SJCRH30 (cell line): Measurements from ENCODE around the gene IFT172. TPM values are rescaled to one million over a fixed set of nuclear protein-coding genes. Genes with fewer than 3 reads are reported as not detected.

Experiments used
- DNase-seq, 2 experiments: peaks; one replicate each; pipeline ENCODE4 v3.0.0-alpha.2; 2015 to 2020
- H3K27ac ChIP-seq: fragments of 250-450 bp; sonication (Bioruptor Pico); 2 replicates; pipeline ENCODE4 v1.5.1; 2020; ENCODE audit warnings: mild to moderate bottlenecking, moderate library complexity
- H3K27me3 ChIP-seq: fragments of 250-450 bp; sonication (Bioruptor Pico); 2 replicates; pipeline ENCODE4 v1.5.1; 2020; ENCODE audit warnings: mild to moderate bottlenecking, moderate library complexity
- H3K36me3 ChIP-seq: fragments of 250-450 bp; sonication (Bioruptor Pico); 2 replicates; pipeline ENCODE4 v1.5.1; 2020; ENCODE audit warnings: mild to moderate bottlenecking, moderate library complexity
- H3K4me1 ChIP-seq: fragments of 250-450 bp; sonication (Bioruptor Pico); 2 replicates; pipeline ENCODE4 v1.5.1; 2020; ENCODE audit warnings: mild to moderate bottlenecking, moderate library complexity
- H3K4me3 ChIP-seq: fragments of 250-450 bp; sonication (Bioruptor Pico); 2 replicates; pipeline ENCODE4 v1.5.1; 2020; ENCODE audit warnings: mild to moderate bottlenecking, moderate library complexity
- H3K9me3 ChIP-seq: fragments of 250-450 bp; sonication (Bioruptor Pico); replicated peaks from 2 replicates; pipeline ENCODE4 v1.5.1; 2020; ENCODE audit warnings: mild to moderate bottlenecking, moderate library complexity
- total RNA-seq: library from RNA; depleted of rRNA; stranded (reverse); fragments of >200 nt; shearing (Covaris generic); gene quantifications from 2 replicates; pipeline ENCODE4 v1.2.3, GENCODE V29; 2014

Gene IFT172
- total RNA-seq, 1 experiment from 2014 or later: 11.3 TPM

DNA sequence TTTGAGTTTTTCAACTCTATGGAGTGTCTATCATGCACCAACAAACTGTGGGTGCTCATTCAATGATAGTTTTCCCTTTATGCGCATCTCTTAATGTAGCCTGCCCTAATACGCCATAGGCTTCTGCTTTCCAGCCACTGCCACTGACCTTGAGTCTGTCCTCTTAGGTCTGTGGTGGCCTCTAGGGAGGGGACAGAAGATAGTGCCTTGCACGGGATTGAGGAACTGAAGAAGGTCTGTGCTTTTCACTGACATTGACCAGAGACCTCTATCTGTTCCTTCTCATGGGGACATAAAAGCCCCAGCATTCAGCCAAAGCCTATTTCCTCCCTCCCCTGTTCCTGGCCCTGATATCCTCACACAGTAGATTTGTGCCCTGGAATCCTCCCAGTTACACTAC is 9.4 kb upstream of the IFT172 start:
- DNase-seq: no peak
- Histone ChIP-seq H3K27ac (no peak overlapping the region), H3K9me3 (no peaks in the 10 kb centered on the region), H3K4me1 (peaks cover 3% of the 10 kb centered on the region; the same call in 1 of the 2 replicates), H3K27me3 (peaks cover 14% of the 10 kb centered on the region), H3K36me3 (no peaks in the 10 kb centered on the region), H3K4me3 (no peak overlapping the region)

DNA sequence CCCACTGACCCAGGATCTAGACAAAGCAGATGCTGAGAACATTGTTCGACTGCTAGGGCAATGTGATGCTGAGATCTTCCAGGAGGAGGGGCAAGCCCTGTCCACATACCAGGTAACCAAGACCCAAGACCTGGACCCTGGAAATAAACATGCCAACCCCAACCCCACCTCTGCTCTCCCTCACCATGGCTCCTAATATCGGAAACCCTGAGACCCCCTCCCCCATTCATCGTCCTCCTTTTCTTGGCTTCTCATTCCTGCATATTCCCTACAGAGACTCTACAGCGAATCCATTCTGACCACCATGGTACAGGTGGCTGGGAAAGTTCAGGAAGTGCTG is 7.7 kb upstream of the IFT172 start:
- Histone ChIP-seq H3K4me1 (peaks cover 3% of the 10 kb centered on the region; the same call in 1 of the 2 replicates), H3K4me3 (no peak overlapping the region), H3K27ac (no peak overlapping the region), H3K27me3 (peaks cover 14% of the 10 kb centered on the region), H3K36me3 (no peaks in the 10 kb centered on the region), H3K9me3 (no peaks in the 10 kb centered on the region)
- no peak for DNase-seq

DNA sequence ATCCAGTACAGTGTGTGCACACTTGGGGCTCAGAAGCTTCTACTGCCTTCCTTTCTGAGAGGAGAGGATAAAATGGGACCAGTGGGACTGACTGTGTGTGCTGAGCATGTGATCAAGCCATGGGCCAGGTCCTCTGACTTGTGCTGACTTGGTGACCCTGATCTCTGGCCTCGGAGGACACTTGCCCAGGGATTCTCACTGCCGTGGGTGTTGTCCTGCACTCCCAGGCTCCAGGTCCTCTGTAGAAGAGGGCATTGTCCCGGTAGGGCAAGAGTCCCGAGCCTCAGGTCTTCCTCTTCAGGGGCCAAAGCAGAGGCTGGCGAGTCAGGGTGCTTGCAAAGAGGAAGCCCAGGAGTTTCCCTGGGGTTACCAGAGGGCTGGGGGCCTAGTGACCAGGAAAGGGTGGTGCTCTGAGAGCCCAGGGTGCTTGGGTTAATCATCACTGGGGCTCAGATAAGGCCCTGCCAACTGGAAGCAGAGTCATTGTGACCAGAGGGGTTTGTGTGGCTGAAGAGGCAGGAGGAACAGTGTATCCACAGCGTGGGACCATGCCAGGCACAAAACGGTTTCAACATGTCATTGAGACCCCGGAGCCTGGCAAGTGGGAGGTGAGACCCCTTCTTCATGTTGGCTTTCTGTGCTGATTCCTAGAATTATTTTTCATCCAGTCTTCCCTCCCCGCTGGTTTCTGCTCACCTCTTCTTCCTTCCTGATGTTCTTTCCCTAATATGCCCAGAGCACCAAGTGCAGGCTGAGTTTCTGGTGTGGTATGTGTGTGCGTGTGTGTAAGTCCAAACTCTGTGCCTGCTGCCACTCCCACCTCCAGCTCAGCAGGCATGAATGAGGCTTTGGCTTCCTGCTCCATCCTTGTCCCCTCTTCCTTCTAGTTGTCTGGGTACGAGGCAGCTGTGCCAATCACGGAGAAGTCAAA is 7.1 kb upstream of the IFT172 start, which contains the start of gene GCKR:
Gene GCKR (plus strand): TSS at position 483 of the 931 bp plus-strand sequence. CDS start 66 bp downstream, at position 549.
- Histone ChIP-seq H3K4me3 (peak within 1 kb of the TSS; percentile 61; the same call in 1 of the 2 replicates), H3K9me3 (no peaks in the 10 kb centered on the region), H3K36me3 (no peaks in the 10 kb centered on the region), H3K4me1 (peaks cover 3% of the 10 kb centered on the region; the same call in 1 of the 2 replicates), H3K27me3 (peaks cover 14% of the 10 kb centered on the region), H3K27ac (no peak within 1 kb of the TSS)
- DNase-seq: no peak

DNA sequence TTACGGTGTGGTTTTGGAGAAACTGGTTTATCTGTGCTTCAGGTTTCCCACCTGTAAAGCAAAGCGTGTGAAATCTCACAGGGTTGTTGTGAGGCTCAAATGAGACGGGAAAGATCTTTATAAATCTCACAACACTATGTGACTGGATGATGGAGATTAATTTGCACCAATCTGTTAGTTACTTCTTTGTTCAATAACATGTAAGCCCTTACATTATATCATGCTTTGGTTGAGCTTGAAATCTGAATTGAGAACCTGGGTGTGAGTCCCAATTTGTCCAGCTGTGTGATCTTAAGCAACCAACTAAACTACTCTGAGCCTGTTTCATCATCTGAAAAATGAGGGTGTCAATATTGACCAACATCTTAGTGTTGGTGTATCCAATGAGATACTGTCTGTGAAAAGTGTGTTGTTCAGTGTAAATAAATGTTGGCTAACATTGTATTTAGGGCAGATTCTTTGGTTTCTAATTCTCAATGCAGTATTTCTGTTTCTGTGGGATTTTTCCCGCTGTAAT is 6.4 kb upstream of the IFT172 start:
- Histone ChIP-seq H3K4me3 (peak overlapping the region; percentile 61; the same call in 1 of the 2 replicates), H3K27me3 (peaks cover 14% of the 10 kb centered on the region), H3K4me1 (no peaks in the 10 kb centered on the region; the same call in 1 of the 2 replicates), H3K27ac (no peak overlapping the region), H3K36me3 (no peaks in the 10 kb centered on the region), H3K9me3 (no peaks in the 10 kb centered on the region)
- DNase-seq: no peak

DNA sequence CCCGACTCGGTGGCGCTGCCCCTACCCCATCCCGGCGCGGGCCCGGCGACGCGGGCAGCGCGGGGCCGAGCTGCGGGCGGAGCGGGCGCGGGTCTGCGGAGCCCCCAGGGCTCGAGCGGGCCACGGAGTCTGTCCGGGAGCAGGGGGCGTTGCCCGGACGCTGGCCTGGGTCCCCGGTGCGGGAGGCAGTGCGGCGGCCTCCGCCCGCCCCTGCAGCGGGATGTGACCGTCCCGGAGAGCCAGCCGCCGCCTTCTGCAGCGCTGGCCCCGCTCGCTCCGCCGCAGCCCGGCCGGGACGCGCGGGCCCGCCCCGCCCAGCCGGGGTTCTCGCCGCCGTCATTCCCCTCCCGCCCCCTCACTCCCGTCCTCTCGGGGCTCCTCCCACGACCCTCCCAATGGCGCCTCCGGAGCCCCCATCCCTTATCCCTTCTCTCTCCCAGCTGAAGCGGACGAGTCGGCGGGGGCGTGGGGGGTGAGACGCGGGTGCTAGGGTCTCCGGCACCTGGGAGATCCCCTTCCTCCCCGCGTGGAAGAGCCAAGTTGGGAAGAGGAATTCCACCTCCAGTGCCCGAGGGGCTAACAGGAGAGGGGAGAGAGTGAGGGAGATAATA is 5.5 kb upstream of the IFT172 start, which contains the start of gene FNDC4:
Gene FNDC4 (minus strand): TSS at position 257 of the 611 bp plus-strand sequence. CDS start 521 bp downstream, outside the sequence.
- no peaks in the 10 kb centered on the region for H3K36me3 ChIP-seq
- peaks cover 14% of the 10 kb centered on the region for H3K27me3 ChIP-seq
- no peaks in the 10 kb centered on the region for H3K9me3 ChIP-seq
- H3K4me1 ChIP-seq: no peaks in the 10 kb centered on the region
- H3K4me3 ChIP-seq: peak within 1 kb of the TSS; percentile 61
- DNase-seq: peak; percentile 25 to 34
- H3K27ac ChIP-seq: no peak within 1 kb of the TSS

DNA sequence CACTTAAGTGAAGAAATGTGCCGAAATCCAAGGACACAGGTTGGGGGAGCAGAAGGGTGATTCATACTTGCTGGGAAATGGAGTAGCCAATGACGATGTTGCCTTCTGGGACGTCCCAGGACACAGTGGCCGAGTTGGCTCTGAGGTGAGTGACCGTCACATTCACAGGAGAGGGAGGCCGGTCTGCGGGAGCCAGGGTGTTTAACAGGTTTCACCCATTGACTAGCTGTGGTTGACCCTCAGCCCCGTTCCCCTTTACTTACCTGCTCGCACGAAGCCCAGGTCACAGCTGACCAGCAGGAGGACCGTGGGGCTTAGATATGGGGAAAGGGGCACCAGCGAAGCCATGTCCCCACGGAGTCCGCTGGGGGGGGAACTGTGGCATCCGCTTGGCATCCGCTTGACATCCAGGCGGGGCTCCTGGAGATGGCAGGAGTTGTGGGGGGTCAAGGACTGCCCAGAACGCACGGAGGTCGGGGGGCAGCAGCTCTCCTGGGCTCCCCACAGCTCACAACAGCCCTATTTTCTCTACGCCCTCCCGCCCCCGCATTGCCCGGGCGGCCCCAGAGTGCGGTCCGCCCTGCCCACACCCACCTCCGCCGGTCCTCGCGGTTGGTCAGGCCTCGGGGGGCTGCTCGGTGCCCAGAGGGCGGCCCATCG is 4.9 kb upstream of the IFT172 start:
- Histone ChIP-seq H3K4me3 (peak overlapping the region; percentile 61), H3K4me1 (no peaks in the 10 kb centered on the region), H3K9me3 (no peaks in the 10 kb centered on the region), H3K27me3 (peaks cover 14% of the 10 kb centered on the region), H3K36me3 (no peaks in the 10 kb centered on the region), H3K27ac (no peak overlapping the region)
- DNase-seq: no peak

DNA sequence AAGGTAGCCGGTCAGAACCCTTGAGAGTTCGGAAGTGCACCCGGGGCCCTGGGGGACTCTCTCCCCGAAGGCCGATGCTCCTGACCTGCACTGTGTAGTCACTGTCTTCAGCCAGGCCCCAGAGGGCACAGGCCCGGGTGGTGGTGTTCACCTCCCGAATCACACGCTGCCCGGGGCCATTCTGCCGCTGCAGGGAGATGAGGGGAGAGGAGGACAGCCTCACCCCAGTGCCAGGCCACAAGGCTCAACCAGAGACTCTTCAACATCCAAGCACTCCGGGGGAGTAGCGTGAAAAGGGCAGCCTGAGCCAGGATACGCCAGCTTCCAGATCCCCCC is 4.4 kb upstream of the IFT172 start:
- H3K36me3 ChIP-seq: no peaks in the 10 kb centered on the region
- H3K27me3 ChIP-seq: peaks cover 14% of the 10 kb centered on the region
- H3K9me3 ChIP-seq: no peaks in the 10 kb centered on the region
- no peak overlapping the region for H3K27ac ChIP-seq
- no peak overlapping the region for H3K4me3 ChIP-seq
- H3K4me1 ChIP-seq: no peaks in the 10 kb centered on the region
- no peak for DNase-seq

DNA sequence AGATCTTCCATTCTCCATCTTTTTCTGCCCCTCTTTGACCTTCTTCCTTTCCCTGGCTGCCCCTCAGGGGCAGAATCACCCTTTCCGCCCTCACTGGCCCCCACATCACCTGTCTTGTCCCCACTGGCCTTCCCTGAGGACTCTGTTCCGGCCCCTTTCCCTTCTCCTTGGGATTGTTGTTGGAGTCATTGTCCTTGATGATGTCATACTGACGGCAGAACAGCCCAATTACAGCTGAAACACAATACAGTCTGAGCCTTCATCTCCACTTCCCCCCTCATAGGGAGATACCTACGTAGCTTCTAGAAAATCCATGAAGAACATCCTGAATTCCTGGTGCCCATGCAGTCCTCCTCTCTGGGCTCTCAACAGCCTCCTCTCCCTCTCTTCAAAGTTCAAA is 3.0 kb upstream of the IFT172 start:
- no peaks in the 10 kb centered on the region for H3K9me3 ChIP-seq

DNA sequence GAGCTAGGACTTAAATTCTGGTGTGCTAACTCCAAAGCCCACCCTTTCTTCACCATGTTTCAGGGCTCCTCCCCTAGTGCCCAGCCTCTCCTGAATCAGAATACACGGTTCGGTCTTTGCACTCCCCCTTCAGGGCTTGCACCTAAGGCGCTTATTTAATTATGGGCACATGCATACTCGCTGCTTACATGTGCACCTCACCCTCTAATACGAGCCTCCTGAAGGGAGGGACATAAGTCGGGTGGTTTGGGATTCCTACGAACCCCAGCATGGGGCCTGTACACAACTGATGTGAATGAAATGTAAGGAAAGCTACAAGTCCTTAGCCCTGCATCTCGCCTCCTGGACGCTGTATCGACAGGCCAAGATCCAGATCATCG is 435 bp downstream of the IFT172 start:
- Histone ChIP-seq H3K36me3 (no peaks in the 10 kb centered on the region; the same call in 1 of the 2 replicates), H3K4me3 (peak overlapping the region; percentile 58), H3K4me1 (no peaks in the 10 kb centered on the region), H3K9me3 (no peaks in the 10 kb centered on the region), H3K27ac (no peak overlapping the region), H3K27me3 (no peaks in the 10 kb centered on the region)
- peak; percentile 5 to 22 for DNase-seq

More for the DNA sequence above, 3.0 kb upstream of the IFT172 start:
- H3K27me3 ChIP-seq: peaks cover 14% of the 10 kb centered on the region
- no peak for DNase-seq
- no peaks in the 10 kb centered on the region for H3K4me1 ChIP-seq
- H3K36me3 ChIP-seq: no peaks in the 10 kb centered on the region
- H3K27ac ChIP-seq: no peak overlapping the region
- no peak overlapping the region for H3K4me3 ChIP-seq

DNA sequence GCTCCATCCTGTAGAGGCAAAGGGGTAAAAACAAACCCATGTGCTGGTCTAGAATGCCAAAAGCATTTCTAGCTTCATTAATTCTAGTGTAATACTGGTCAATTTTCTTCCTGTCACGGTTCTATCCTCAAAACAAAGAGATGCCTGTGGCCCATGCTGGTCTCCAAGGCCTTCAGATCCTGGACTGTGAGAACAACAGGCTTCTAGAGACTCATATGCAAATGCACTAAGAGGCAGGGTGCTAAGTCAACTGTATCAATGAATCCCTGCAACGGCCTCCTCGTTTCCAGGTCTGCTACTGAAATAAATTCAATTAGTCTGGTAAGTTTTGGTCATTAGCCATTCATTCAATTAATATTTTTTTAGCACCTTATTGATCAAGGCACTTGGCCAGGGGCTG is 4.0 kb downstream of the IFT172 start:
- H3K36me3 ChIP-seq: no peaks in the 10 kb centered on the region; the same call in 1 of the 2 replicates
- H3K27ac ChIP-seq: no peak overlapping the region
- no peaks in the 10 kb centered on the region for H3K9me3 ChIP-seq
- no peak overlapping the region for H3K4me3 ChIP-seq
- no peaks in the 10 kb centered on the region for H3K4me1 ChIP-seq
- no peak for DNase-seq
- no peaks in the 10 kb centered on the region; the same call in 1 of the 2 replicates for H3K27me3 ChIP-seq

DNA sequence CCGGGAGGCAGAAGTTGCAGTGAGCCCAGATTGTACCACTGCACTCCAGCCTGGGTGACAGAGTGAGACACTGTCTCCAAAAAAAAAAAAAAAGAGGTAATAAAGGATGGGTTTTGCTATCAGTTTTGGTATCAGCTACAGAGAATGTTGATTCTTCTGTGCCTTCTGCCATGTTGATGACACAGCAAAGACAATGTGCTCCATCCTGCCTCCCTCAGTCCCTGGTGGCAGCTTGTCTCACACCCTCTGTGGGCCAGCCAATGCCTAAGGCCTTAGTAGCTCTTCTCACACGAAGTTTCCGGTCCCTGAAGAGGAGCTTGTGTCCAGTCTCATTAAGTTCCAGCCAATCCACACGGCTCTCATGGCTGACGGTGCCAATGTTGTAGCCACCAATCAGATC is 17.6 kb downstream of the IFT172 start:
- peaks cover 3% of the 10 kb centered on the region; the same call in 1 of the 2 replicates for H3K27me3 ChIP-seq
- no peaks in the 10 kb centered on the region for H3K4me1 ChIP-seq
- no peak overlapping the region for H3K27ac ChIP-seq
- H3K36me3 ChIP-seq: peaks cover 5% of the 10 kb centered on the region
- no peak for DNase-seq
- no peak overlapping the region for H3K4me3 ChIP-seq
- H3K9me3 ChIP-seq: no peaks in the 10 kb centered on the region

DNA sequence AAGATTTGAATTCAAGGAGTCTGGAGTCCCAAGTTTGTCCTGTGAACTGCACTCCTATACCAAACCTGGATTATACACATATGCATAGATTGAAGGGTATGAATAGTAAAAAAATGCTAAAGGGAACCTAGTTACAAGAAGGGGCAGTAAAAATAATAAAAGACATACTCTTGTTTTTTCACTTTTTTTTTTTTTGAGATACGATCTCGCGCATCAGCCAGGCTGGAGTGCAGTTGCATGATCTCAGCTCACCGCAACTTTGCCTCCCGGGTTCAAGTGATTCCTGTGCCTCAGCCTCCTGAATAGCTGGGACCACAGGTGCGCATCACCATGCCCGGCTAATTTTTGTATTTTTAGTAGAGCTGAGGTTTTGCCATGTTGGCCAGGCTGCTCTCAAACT is 25.1 kb downstream of the IFT172 start:
- Histone ChIP-seq H3K36me3 (no peaks in the 10 kb centered on the region), H3K4me1 (no peaks in the 10 kb centered on the region)
- DNase-seq: no peak

DNA sequence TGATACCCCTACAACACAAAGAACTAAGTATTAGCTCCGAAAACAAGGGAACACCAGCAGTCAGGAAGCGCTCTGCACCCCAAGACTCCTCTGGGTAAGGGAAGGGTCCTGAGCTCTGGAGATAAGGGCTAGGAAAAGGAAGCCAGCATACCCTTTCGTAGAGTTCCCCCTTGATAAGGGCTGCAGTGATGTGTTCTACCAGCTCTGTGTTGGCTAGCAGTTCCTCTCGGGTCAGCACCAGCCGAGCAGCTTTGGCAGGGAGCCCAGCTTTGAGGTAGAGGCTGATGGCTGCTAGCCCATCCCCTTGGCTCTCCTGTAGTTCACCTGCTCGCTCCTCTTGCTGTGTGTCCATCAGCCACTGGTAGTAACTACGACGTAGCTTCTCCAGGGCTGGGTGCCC is 28.4 kb downstream of the IFT172 start:
- H3K36me3 ChIP-seq: no peaks in the 10 kb centered on the region
- H3K4me1 ChIP-seq: no peaks in the 10 kb centered on the region
- H3K27ac ChIP-seq: no peak overlapping the region
- H3K27me3 ChIP-seq: no peaks in the 10 kb centered on the region; the same call in 1 of the 2 replicates
- no peak for DNase-seq
- no peaks in the 10 kb centered on the region for H3K9me3 ChIP-seq
- H3K4me3 ChIP-seq: no peak overlapping the region

More for the DNA sequence above, 25.1 kb downstream of the IFT172 start:
- Histone ChIP-seq H3K9me3 (no peaks in the 10 kb centered on the region), H3K27me3 (no peaks in the 10 kb centered on the region; the same call in 1 of the 2 replicates), H3K4me3 (no peak overlapping the region), H3K27ac (no peak overlapping the region)

DNA sequence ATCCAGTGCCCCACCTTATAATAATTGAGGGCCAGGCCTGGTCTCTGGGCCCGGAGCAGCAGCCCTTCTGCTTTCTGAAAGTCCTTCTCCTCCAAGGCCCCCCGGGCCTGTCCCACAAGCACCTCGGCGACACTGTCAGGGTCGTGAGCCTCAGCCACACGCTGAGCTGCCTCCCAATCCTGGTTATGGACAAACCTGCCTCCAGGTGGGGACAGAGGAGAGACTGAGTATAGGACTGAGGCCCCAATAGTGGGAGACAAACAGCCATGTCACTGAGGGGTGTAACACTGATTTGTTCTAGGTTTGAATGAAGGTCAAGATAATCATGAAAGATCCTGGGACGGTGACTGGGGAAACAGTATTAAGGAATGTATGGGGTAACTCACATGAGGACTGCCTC is 35.6 kb downstream of the IFT172 start:
- DNase-seq: no peak
- Histone ChIP-seq H3K4me3 (no peak overlapping the region), H3K36me3 (no peaks in the 10 kb centered on the region), H3K9me3 (no peaks in the 10 kb centered on the region), H3K4me1 (no peaks in the 10 kb centered on the region), H3K27me3 (0 out of 2 replicates have a peak, but pooled peaks cover 2% of the 10 kb centered on the region), H3K27ac (no peak overlapping the region)
